GM21367 (cell line): ENCODE results near the gene CCNYL1.
"Not testable (repeated sequence)": the region's sequence is repeated elsewhere in the genome, so short reads cannot be mapped to it uniquely, and the experiment has no call there.

Source experiments
- ATAC-seq: cut with Tn5 transposase; IDR thresholded peaks from one replicate; pipeline ENCODE4 v1.9.1; 2021; ENCODE audit not compliant: unreplicated experiment

CCNYL1 gene

GRCh38 chr2:207710814-207711740 lies at the start of gene CCNYL1:
TSS of gene CCNYL1 (plus strand) at chr2:207711640. CDS start at chr2:207711897, 257 bp downstream.
- ATAC-seq: peak; percentile 96

GRCh38 chr2:207662203-207662602 lies 49.2 kb upstream of the CCNYL1 start:
- peak; percentile 93 for ATAC-seq

GRCh38 chr2:207663870-207664545 lies 47.4 kb upstream of the CCNYL1 start:
- ATAC-seq: no peak

GRCh38 chr2:207670887-207671286 lies 40.6 kb upstream of the CCNYL1 start:
- no peak for ATAC-seq

GRCh38 chr2:207673431-207673830 lies 38.0 kb upstream of the CCNYL1 start:
- ATAC-seq: no peak

GRCh38 chr2:207674266-207674774 lies 37.1 kb upstream of the CCNYL1 start:
- no peak for ATAC-seq

- no peak for ATAC-seq
Observed at GRCh38 chr2:207674826-207675225, 36.6 kb upstream of the CCNYL1 start.

- ATAC-seq: no peak
Observed at GRCh38 chr2:207676827-207677354, 34.5 kb upstream of the CCNYL1 start.

- ATAC-seq: no peak
Observed at GRCh38 chr2:207681431-207681830, 30.0 kb upstream of the CCNYL1 start.

GRCh38 chr2:207682557-207682956 lies 28.9 kb upstream of the CCNYL1 start:
- no peak for ATAC-seq

- ATAC-seq: no peak
Observed at GRCh38 chr2:207683438-207683837, 28.0 kb upstream of the CCNYL1 start.

- ATAC-seq: no peak
Observed at GRCh38 chr2:207683879-207684627, 27.4 kb upstream of the CCNYL1 start.

GRCh38 chr2:207686812-207687211 lies 24.6 kb upstream of the CCNYL1 start:
- ATAC-seq: no peak

- ATAC-seq: no peak
Observed at GRCh38 chr2:207688597-207688996, 22.8 kb upstream of the CCNYL1 start.

- ATAC-seq: not testable (repeated sequence)
Observed at GRCh38 chr2:207690845-207691461, 20.5 kb upstream of the CCNYL1 start.

- no peak for ATAC-seq
Observed at GRCh38 chr2:207692206-207693065, 19.0 kb upstream of the CCNYL1 start.

- ATAC-seq: no peak
Observed at GRCh38 chr2:207693641-207694249, 17.7 kb upstream of the CCNYL1 start.

- no peak for ATAC-seq
Observed at GRCh38 chr2:207694811-207695281, 16.6 kb upstream of the CCNYL1 start.

GRCh38 chr2:207695293-207695692 lies 16.1 kb upstream of the CCNYL1 start:
- no peak for ATAC-seq
